HFF-Myc (cell line): ENCODE data around the gene YWHAH.

Experiments used
- DNase-seq: peaks from one replicate; pipeline ENCODE4 v3.0.0-alpha.2; 2011; ENCODE audit warnings: low read depth; ENCODE audit errors: extremely low read depth
- H3K4me3 ChIP-seq: replicated peaks from 2 replicates; pipeline ENCODE4 v1.5.1; 2011; ENCODE audit warnings: low read depth, mild to moderate bottlenecking, control low read depth, low read length
- CTCF ChIP-seq: IDR thresholded peaks from 2 replicates; pipeline ENCODE4 v1.5.1; 2012; ENCODE audit warnings: mild to moderate bottlenecking, low read depth, low read length, control low read depth; ENCODE audit errors: missing control alignments

YWHAH gene

GRCh38 chr22:31945443-31945855, 1.1 kb downstream of the YWHAH start:
- H3K4me3 ChIP-seq, result peak overlapping the region; percentile 99
- DNase-seq, result no peak
- TF ChIP-seq CTCF, result no peak

DNA sequence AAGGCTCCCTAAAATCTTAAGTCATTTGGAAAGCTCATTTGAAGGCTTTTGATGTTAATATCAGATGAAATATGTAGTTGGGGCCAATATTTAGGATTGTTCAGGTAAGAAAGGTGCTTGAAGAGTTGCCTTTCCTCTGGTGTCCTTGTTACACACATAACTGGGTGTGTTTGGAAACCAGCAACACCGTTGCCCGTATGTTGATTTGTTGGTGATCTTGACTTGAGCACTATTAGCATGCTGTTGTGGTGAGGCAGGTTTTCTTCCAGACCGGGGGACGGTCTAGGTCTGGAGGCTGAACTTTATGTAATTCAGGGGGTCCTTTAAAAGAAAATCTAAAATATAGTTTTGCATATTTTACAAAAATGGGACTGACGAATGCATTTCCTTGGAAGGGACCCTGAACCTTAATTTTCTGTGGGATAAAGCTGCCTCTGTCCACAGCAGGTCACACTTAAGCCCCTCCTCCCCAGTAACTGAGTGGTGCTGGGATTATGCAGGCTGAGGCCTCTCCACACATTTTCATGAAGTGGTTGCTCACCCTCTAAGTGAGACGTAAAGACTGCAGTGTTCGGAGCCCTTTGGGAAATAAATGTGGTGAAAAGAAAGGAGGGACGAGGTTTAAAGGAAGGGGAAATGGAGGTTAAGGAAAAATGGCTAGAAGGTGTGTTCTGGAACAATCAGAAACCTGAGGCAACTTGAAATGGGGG, 1.8 kb downstream of the YWHAH start:
- DNase-seq, result no peak
- TF ChIP-seq CTCF, result no peak
- H3K4me3 ChIP-seq, result peak overlapping the region; percentile 99

DNA sequence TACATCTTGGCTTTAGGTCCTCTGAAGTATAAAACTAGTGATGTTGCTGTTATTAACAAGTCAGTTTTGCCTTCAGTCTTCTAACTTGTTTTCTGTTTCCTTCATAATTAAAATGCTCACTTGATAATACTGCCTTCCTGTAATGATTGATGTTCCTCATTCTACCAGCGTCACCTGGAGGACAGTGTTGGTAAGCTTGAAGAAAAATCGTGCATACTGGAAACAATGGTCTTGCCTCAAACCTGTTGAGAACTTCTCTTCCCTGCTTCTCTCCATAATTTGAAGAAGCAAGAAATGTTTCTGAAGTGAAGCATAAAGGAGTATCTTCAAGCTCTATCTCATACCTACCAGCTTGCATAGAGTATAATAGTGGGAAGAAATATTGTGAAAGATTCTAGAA, 3.0 kb downstream of the YWHAH start:
- DNase-seq, result no peak
- peak; percentile 28 for TF ChIP-seq CTCF
- H3K4me3 ChIP-seq, result peak overlapping the region; percentile 99; the same call in 1 of the 2 replicates

DNA sequence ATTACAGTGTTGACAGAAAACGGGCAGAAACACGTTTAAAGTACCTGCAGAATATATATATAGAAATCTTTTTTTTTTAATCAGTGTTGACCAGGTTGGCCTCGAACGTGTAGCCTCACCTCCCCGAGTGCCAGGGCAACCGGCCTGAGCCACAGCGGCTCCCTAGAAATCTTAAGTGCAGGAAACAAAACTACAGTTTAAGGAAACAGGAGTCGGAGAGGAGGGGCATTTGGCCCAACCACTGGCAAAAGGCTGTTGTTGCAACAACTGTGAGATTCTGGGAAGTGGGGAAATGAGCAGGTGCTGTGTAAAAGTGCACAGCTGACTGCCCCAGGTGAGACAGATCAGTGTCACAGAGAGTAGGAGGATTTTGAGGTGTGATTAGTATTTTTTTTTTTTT, 3.7 kb downstream of the YWHAH start:
- no peak overlapping the region for H3K4me3 ChIP-seq
- TF ChIP-seq CTCF, result no peak
- DNase-seq, result no peak

DNA sequence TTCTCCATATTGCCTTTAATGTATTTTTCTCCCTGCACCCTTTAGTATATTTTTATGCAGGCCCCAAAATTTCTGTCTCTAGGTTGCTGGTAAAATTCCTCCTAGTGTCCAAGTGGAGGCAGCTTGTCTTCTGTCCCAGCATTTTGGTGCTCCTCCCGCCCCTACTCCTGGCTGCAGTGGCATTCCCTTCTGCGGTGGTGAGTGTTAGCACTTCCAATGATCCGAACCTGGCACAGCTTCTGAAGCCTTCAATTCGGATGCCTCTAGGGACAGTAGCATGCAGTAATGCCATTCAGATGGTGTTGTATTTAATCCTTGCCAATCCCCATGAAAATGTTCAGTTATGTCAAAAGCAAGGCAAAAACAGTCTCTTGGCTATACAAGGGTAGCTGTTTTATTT, 5.9 kb downstream of the YWHAH start:
- DNase-seq, result no peak
- TF ChIP-seq CTCF, result no peak

DNA sequence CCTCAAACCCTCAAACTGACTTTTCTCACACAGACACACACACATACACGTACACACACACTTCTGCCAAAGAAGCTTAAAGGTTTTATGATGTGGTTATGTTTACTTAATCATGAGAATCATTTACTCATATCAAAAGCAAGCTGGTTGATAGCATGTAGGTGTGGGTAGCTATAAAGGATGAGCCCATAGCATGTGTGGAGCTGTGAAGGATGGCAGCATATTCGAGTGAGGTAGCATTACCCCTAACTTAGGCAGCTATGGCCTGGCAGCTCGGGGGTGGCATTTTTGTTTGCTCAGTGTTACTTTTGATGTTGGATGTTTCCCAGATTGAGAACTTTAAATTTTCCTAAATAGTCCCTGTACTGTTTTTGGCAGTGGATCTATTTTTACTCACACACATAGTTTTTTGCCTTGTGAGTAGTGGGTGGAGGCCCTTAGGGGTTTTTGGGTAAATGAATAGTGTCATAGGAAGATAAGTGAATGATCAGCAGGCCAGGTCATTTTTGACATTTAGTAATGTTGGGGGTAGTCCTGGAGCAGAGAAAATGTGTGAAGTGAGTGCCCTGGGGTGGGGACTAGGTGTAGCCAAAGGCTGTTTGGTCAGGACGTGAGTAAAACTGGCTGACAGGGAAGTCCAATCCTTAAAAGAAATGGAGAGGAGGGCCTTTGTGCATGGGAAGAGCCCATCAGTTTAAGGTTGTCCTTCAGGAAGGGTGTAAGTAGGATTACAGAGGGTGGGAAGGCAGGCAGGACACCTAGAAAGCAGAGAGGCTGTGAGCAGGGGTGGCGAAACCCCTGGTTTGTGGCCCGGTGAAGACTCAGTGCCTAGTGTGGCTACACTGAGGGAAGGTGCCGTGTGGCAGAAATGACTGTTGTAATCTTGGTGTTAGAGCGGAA, 7.1 kb downstream of the YWHAH start:
- no peak overlapping the region for H3K4me3 ChIP-seq
- TF ChIP-seq CTCF, result no peak
- DNase-seq, result no peak

More for the DNA sequence above, 5.9 kb downstream of the YWHAH start:
- H3K4me3 ChIP-seq, result no peak overlapping the region
